HG03469 (cell line): ENCODE measurements around the gene DAPK3.

Experiments
- ATAC-seq: cut with Tn5 transposase; IDR thresholded peaks from one replicate; pipeline ENCODE4 v1.9.1; 2021; ENCODE audit warnings: mild to moderate bottlenecking, moderate library complexity, moderate number of reproducible peaks; ENCODE audit not compliant: unreplicated experiment

Gene DAPK3

GRCh38 chr19:3919793-3920192 lies 51.1 kb downstream of the DAPK3 start:
- ATAC-seq = no peak

- no peak for ATAC-seq
Observed at GRCh38 chr19:3916033-3916432, 54.9 kb downstream of the DAPK3 start.

- no peak for ATAC-seq
Observed at GRCh38 chr19:3914199-3914598, 56.7 kb downstream of the DAPK3 start.

- no peak for ATAC-seq
Observed at GRCh38 chr19:3910105-3910504, 60.8 kb downstream of the DAPK3 start.
